B cell (primary cell): Measurements from ENCODE around the gene RNGTT. TPM values are rescaled to one million over a fixed set of nuclear protein-coding genes. Genes with fewer than 3 reads are reported as not detected.

Experiments used
- ATAC-seq: fragments of 200-7000 bp; cut with Tn5 transposase; one replicate; pipeline ENCODE4 v1.10.0; 2021; ENCODE audit warnings: low read depth, mild to moderate bottlenecking, moderate number of reproducible peaks, moderate library complexity
- CTCF ChIA-PET: fragments of 350-600 bp; sonication (Branson Sonifier 250); formaldehyde crosslinking; loops from one replicate; lab custom pipeline; 2021; ENCODE audit warnings: antibody characterized with exemption, inconsistent platforms; lab: Charles Lee
- POLR2A ChIA-PET: fragments of 350-600 bp; sonication (Branson Sonifier 250); formaldehyde crosslinking; loops from one replicate; lab custom pipeline; 2021; ENCODE audit warnings: antibody characterized with exemption; lab: Charles Lee
- DNase-seq: peaks from one replicate; pipeline ENCODE4 v3.0.0; 2013
- H2AFZ ChIP-seq: 2 replicates; pipeline ENCODE4 v1.6.1; 2012; ENCODE audit warnings: mild to moderate bottlenecking, low read depth, low read length; ENCODE audit not compliant: insufficient read depth, poor library complexity, severe bottlenecking
- H3K27ac ChIP-seq, 2 donors: 1 replicate in 1 of 2; 2 replicates in 1 of 2; pipeline ENCODE4 v1.5.1; 2012 to 2013; ENCODE audit warnings: low read length in 2 of 2, mild to moderate bottlenecking in 2 of 2, moderate library complexity in 1 of 2
- H3K27me3 ChIP-seq, 4 experiments: fragments of 200-600 bp in 1 of 4; sonication (generic) in 1 of 4; replicated peaks in 1 of 4; 1 replicate in 2 of 4; 2 replicates in 2 of 4; pipeline versions ENCODE4 v1.6.1 to v1.7.0; 2013 to 2016; ENCODE audit warnings: low read length in 3 of 4, mild to moderate bottlenecking in 2 of 4, mixed read lengths in 1 of 4, moderate library complexity in 1 of 4; ENCODE audit not compliant: insufficient read depth in 4 of 4, control insufficient read depth in 3 of 4; ENCODE audit errors: control extremely low read depth in 1 of 4
- H3K36me3 ChIP-seq, 2 experiments: replicated peaks in 1 of 2; 1 replicate in 1 of 2; 2 replicates in 1 of 2; pipeline versions ENCODE4 v1.6.1 to v1.7.1; 2013; ENCODE audit warnings: low read length in 1 of 2; ENCODE audit not compliant: insufficient read depth in 2 of 2, control insufficient read depth in 1 of 2; ENCODE audit errors: control extremely low read depth in 1 of 2, extremely low read depth in 1 of 2
- H3K4me1 ChIP-seq, 2 donors: fragments of 200-600 bp in 1 of 2; sonication (generic) in 1 of 2; 1 replicate in 1 of 2; 2 replicates in 1 of 2; pipeline versions ENCODE4 v1.5.1 to v1.6.1; 2013 to 2017; ENCODE audit warnings: low read length in 2 of 2; ENCODE audit not compliant: control insufficient read depth in 2 of 2, insufficient read depth in 2 of 2
- H3K4me2 ChIP-seq: replicated peaks from 2 replicates; pipeline ENCODE3; 2012; ENCODE audit warnings: mild to moderate bottlenecking, low read depth, low read length; ENCODE audit not compliant: poor library complexity, severe bottlenecking
- H3K4me3 ChIP-seq, 5 experiments: fragments of 200-600 bp in 1 of 5; sonication (generic) in 1 of 5; 1 replicate in 3 of 5; 2 replicates in 2 of 5; pipeline versions ENCODE4 v1.5.1 to v1.7.0; 2011 to 2016; ENCODE audit warnings: low read length in 4 of 5, mild to moderate bottlenecking in 4 of 5, low read depth in 2 of 5, control low read depth in 1 of 5, moderate library complexity in 1 of 5; ENCODE audit not compliant: insufficient read depth in 1 of 5; ENCODE audit errors: control extremely low read depth in 1 of 5, extremely low read depth in 1 of 5
- H3K79me2 ChIP-seq: fragments of 200-600 bp; sonication (generic); one replicate; pipeline ENCODE4 v1.6.0; 2016; ENCODE audit warnings: low read length; ENCODE audit not compliant: control insufficient read depth, insufficient read depth
- H3K9ac ChIP-seq: fragments of 200-600 bp; sonication (generic); 2 replicates; pipeline ENCODE4 v1.6.1; 2017; ENCODE audit warnings: mild to moderate bottlenecking, low read length, moderate library complexity
- H3K9me3 ChIP-seq, 3 donors: one replicate each; pipeline versions ENCODE4 v1.6.1 to v1.7.1; 2013; ENCODE audit warnings: low read length in 2 of 3; ENCODE audit not compliant: control insufficient read depth in 2 of 3, insufficient read depth in 1 of 3; ENCODE audit errors: control extremely low read depth in 1 of 3
- H4K20me1 ChIP-seq: 2 replicates; pipeline ENCODE4 v1.6.0; 2012; ENCODE audit warnings: mild to moderate bottlenecking, low read length; ENCODE audit not compliant: insufficient read depth, control insufficient read depth, poor library complexity, severe bottlenecking
- H3K27ac Mint-ChIP-seq: one replicate; pipeline ENCODE4 v1.8.0; 2021; ENCODE audit warnings: mixed read lengths
- H3K27me3 Mint-ChIP-seq: one replicate; pipeline ENCODE4 v1.8.0; 2021; ENCODE audit warnings: mixed read lengths
- H3K4me1 Mint-ChIP-seq: one replicate; pipeline ENCODE4 v1.8.0; 2021; ENCODE audit warnings: mixed read lengths
- H3K4me3 Mint-ChIP-seq: one replicate; pipeline ENCODE4 v1.8.0; 2021; ENCODE audit warnings: mixed read lengths
- H3K9me3 Mint-ChIP-seq: one replicate; pipeline ENCODE4 v1.8.0; 2022; ENCODE audit warnings: mixed read lengths; ENCODE audit not compliant: insufficient read depth
- CTCF ChIP-seq: fragments of 200-600 bp; IDR thresholded peaks from one replicate; pipeline ENCODE4 v1.8.0; 2022; ENCODE audit warnings: antibody characterized with exemption, mild to moderate bottlenecking
- EZH2 ChIP-seq: IDR thresholded peaks from 2 replicates; pipeline ENCODE4 v1.6.1; 2012; ENCODE audit warnings: borderline replicate concordance, low read depth, mild to moderate bottlenecking, moderate library complexity, low read length; ENCODE audit not compliant: insufficient read depth, poor library complexity, severe bottlenecking
- WGBS: methylation state at CpG from one replicate; pipeline ENCODE4 v1.1.5; 2013; ENCODE audit warnings: missing lambda C conversion rate; ENCODE audit not compliant: insufficient coverage; 5-methylcytosine and 5-hydroxymethylcytosine counted together
- intact Hi-C: fragments of 100-400 bp; cut with micrococcal nuclease; formaldehyde crosslinking; loops from one replicate; pipeline ENCODE4 v1.10.0; 2022
- polyA minus RNA-seq: library from RNA; depleted of rRNA, polyadenylated mRNA; stranded (reverse); fragments of >200 nt; gene quantifications from 2 replicates; pipeline ENCODE4 v1.2.3, GENCODE V29; 2012
- polyA plus RNA-seq: library from polyadenylated mRNA; depleted of rRNA; stranded (reverse); fragments of >200 nt; gene quantifications from 2 replicates; pipeline ENCODE4 v1.2.3, GENCODE V29; 2012
- total RNA-seq, 2 donors: library from RNA; stranded (reverse); fragments of 120-200 nt in 1 of 2; gene quantifications; 1 replicate in 1 of 2; 2 replicates in 1 of 2; pipeline versions ENCODE4 v1.2.3 to v1.2.4, GENCODE V29; 2013 to 2022

Gene RNGTT
- total RNA-seq: 29.1 and 34.0 TPM in 2 replicates
- total RNA-seq (2013): 27.6 TPM
- 10.8 and 16.9 TPM in 2 replicates for polyA plus RNA-seq
- polyA minus RNA-seq: 18.2 and 30.8 TPM in 2 replicates

DNA sequence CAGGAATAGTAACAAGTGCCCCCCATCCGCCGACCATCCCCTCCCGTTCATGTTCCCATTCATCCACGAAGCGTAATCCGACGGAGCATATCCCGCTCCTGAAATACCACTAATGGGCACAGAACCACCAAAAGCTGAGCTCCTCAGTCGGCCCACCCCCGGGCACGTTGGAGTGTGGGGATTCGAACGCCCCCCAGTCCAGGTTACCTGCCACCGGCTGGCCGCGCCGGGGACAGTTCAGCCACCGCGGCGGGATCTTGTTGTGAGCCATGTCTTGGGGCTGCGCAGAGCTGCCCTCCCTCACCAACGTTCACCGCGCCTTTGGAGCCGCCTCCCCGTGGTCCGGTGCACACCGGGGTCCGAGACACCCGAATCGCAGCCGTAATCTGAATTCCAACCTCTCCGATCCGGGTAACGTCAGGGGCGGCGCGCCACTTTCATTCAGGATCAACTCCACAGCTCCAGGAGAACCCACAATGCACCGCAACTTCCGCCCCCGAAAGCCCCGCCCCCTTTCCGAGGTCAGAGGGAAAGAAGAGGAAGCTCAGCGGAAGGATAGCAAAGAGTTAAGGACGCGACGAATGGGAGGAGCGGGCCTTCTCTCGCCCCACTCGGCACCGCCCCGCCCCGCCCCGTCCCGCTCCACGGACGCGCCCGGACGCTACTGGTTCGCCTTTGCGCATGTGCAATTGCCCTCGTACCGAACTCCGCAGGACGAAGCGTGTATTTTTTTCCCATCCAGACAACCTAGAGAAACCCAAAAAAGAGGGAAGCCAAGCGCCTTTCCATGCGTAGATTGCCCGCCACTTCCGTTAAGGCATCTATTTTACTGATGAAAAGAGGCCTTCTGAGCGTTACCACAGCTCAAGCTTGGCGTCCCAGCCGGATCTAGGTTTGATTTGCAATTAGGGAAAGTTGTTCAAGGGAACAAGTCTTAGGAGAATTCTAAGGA is at the start of gene RNGTT:
Gene RNGTT, minus strand, starts transcription at position 480 of the 952 bp plus-strand sequence. Its CDS starts 209 bp downstream, at position 271.
- no peaks in the 10 kb centered on the region for H3K36me3 ChIP-seq
- Mint-ChIP-seq H3K4me1 (peaks cover 34% of the 10 kb centered on the region), H3K27ac (peak within 1 kb of the TSS; percentile 96), H3K27me3 (no peaks in the 10 kb centered on the region), H3K9me3 (peaks cover 4% of the 10 kb centered on the region), H3K4me3 (peak within 1 kb of the TSS; percentile 98)
- TF ChIP-seq CTCF: no peak
- TF ChIP-seq EZH2: no peak
- H3K27me3 ChIP-seq: no peaks in the 10 kb centered on the region
- peak within 1 kb of the TSS; percentile 99 for H3K9ac ChIP-seq
- peaks cover 10 to 17% of the 10 kb centered on the region in 2 donors for H3K4me1 ChIP-seq
- POLR2A ChIA-PET: interaction anchor here (0.6 to 2.6 kb wide), 5 partner anchors 35 to 675 kb away, joined by 3 to 19 read pairs (median 5); partner anchors contain the start of genes LYRM2, PNRC1 and UBE2J1
- peak within 1 kb of the TSS; percentile 92 to 94 (median 94) for H3K4me3 ChIP-seq
- peak within 1 kb of the TSS; percentile 99 for H2AFZ ChIP-seq
- intact Hi-C loops: loop anchor here (1.0 to 5.0 kb wide), 8 partner anchors 117 to 1808 kb away; partner anchors contain the start of genes AKIRIN2, CASP8AP2, LYRM2 and MAP3K7
- H3K27ac ChIP-seq: peak within 1 kb of the TSS; percentile 64 to 87
- H3K9me3 ChIP-seq: peaks cover 0 to 23% (median 1%) of the 10 kb centered on the region in 3 donors
- peak within 1 kb of the TSS; percentile 95 for H3K4me2 ChIP-seq
- under 1% methylated on average over 72 of the region's 74 CpGs for WGBS
- CTCF ChIA-PET: interaction anchor here (0.6 to 3.2 kb wide), 6 partner anchors 10 to 413 kb away, joined by 3 to 14 read pairs (median 4); partner anchors contain the start of gene PNRC1
- ATAC-seq: peak; percentile 100
- H4K20me1 ChIP-seq: no peaks in the 10 kb centered on the region
- peak; percentile 97 for DNase-seq
- H3K79me2 ChIP-seq: peaks cover 46% of the 10 kb centered on the region
